Activated CD8-positive, alpha-beta memory T cell treated with anti-CD3 and anti-CD28 coated beads for 4 hours (primary cell): ENCODE results near the gene FAM169A.
"Not testable (repeated sequence)": the region's sequence is repeated elsewhere in the genome, so short reads cannot be mapped to it uniquely, and the experiment has no call there.

Experiments
- DNase-seq, 2 donors: peaks; one replicate each; pipeline ENCODE4 v3.0.0-alpha.2; 2020; ENCODE audit warnings: low read depth in 2 of 2

Gene FAM169A

DNA sequence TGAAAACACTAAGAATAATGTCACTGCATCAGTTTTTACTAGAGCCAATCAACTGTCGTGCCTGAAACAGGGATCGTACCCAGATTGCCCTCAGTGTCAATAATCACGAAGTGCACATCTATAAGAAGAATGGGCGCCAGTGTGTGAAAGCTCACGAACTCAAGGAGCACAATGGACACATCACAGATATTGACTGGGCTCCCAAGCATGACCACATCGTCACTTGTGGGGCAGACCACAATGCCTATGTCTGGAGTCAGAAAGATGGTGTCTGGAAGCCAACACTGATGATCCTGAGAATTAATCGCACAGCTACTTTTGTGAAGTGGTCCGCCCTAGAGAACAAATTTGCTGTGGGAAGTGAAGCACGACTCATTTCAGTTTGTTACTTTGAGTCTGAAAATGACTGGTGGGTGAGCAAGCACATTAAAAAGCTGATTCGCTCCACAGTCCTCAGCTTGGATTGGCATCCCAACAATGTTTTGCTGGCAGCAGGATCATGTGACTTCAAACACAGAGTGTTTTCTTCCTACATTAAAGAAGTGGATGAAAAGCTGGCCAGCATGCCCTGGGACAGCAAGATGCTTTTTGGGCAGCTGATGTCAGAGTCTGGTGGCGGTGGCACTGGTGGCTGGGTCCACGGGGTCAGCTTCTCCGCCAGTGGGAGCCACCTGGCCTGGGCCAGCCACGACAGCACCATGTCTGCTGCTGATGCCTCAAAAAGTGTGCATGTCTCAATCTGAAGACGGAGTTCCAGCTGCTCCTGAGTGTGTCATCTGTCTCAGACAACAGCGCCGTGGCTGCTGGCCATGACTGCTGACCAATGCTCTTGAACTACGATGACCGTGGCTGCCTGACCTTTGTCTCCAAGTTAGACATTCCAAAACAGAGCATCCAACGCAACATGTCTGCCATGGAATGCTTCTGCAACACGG lies 66.9 kb downstream of the FAM169A start:
- no peak for DNase-seq

DNA sequence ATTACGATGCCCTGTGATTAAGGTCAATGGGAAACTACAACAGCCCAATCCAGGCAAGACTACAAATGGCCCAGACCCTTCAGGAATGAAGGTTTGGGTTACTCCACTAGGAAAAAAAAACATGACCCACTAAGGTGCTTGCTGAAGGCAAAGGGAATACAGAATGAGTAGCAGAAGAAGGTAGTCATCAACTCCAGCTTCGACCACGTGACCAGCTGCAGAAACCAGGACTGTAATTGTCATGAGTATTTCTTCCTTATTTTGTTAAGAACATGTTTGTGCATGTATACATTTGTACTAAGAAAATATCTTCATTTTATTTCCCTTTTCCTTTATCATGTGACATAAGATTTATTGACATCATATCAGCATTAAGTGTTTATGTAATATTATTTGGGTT lies 74.5 kb downstream of the FAM169A start:
- DNase-seq, result not testable (repeated sequence)

GRCh38 chr5:74787424-74787823 lies 78.8 kb downstream of the FAM169A start:
- DNase-seq, result no peak

- no peak for DNase-seq
These were observed 79.3 kb downstream of the FAM169A start for GRCh38 chr5:74786851-74787250.

GRCh38 chr5:74778609-74779008 lies 87.6 kb downstream of the FAM169A start:
- no peak for DNase-seq

- no peak for DNase-seq
These were observed 93.8 kb downstream of the FAM169A start for GRCh38 chr5:74772359-74772758.

- DNase-seq, result no peak
These were observed 98.6 kb downstream of the FAM169A start for GRCh38 chr5:74767579-74767913.

- DNase-seq, result peak; percentile 86
These were observed 99.2 kb downstream of the FAM169A start, which contains the start of the genes GFM2 and NSA2 for GRCh38 chr5:74766849-74767578. GFM2 (minus strand) TSS chr5:74767117; CDS start chr5:74763742, 3,375 bp downstream. NSA2 (plus strand) TSS chr5:74767249; CDS start chr5:74767361, 112 bp downstream.

DNA sequence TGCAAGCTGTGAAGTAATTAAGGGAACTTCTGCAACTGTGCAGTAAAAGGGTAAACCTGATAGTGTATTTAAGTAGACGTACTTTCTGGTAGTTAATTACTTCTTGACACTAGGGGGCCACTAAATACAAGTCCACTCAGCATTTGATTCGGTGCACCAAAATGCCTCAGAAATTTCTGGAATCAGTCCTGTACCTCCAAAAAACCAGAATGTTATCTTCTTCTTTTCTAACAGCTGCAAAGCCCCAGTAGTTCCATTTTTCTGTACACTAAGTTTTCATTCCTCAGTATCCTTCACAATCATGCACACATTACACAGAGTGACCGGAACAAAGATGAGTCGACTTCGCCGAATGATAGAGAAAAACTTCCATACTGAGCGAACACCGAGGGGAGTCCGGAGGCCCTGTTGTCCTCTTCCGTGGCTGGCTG lies 99.8 kb downstream of the FAM169A start:
- DNase-seq, result no peak

DNA sequence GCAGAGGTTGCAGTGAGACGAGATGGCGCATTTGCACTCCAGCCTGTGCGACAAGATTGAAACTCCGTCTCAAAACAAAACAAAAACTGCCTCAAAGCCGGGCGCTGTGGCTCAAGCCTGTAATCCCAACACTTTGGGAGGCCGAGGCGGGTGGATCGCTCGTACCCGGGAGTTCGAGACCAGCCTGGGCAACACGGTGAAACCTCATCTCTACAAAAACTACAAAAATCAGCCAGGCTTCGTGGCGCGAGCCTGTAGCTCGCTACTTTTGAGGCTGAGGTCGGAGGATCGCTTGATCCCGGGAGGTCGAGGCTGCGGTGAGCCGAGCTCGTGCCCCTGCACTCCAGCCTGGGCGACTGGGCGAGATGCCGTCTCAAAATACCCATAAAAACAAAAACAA lies 100.3 kb downstream of the FAM169A start:
- DNase-seq, result no peak

DNA sequence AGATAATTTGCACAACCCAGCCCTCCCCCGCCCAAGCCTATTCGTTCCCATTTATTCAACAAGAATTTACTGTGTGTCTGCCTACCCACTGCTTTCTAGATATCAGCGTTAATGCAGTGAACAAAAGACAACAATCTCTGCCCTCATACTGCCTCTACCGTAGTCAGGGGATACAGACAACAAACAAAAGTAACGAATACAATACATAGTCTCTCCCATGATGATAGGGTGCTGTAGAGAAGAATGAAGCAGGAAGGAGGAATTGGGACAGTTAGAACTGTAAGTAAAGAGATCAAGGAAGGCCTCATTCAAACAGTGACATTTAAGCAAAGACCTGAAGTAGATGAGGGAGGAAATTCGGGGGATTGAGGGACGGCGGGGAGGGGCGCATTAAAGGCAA lies 101.0 kb downstream of the FAM169A start:
- DNase-seq, result no peak

- DNase-seq, result no peak
These were observed 102.7 kb downstream of the FAM169A start for GRCh38 chr5:74763504-74763903.

- no peak for DNase-seq
These were observed 103.6 kb downstream of the FAM169A start for GRCh38 chr5:74762599-74762998.

GRCh38 chr5:74761241-74761640 lies 104.9 kb downstream of the FAM169A start:
- DNase-seq, result no peak

DNA sequence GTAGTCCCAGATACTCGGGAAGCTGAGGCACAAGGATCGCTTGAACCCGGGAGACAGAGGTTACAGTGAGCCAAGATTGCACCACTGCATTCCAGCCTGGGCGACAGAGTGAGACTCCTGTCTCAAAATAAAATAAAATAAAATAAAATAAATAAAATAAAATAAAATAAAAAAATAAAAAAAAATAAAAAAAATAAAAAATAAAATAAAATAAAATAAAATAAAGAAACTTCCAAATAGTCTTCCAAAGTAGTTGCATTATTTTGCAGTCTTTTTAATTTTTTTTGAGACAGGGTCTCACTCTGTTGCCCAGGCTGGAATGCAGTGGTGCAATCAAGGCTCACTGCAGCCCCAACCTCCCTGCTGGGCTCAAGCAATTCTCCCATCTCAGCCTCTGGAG lies 117.4 kb downstream of the FAM169A start:
- DNase-seq, result not testable (repeated sequence)

DNA sequence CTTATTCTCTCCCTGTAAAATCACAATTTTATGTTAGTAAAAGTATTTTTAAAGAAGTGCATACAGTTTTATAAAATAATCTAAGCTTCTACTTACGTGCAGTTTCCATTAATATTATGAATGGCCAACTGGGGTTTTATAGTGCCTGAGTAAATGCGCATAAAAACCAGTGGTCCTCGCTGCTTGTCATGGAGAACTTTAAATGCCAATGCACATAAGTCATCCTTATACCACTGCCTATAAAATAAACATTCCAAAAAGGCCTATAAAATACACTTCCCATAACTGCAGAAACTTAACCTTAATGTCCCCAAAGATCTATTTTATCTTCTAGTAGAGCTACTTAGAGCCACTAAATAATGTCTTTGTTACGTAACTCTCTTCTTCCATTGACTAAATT lies 127.8 kb downstream of the FAM169A start:
- no peak for DNase-seq

DNA sequence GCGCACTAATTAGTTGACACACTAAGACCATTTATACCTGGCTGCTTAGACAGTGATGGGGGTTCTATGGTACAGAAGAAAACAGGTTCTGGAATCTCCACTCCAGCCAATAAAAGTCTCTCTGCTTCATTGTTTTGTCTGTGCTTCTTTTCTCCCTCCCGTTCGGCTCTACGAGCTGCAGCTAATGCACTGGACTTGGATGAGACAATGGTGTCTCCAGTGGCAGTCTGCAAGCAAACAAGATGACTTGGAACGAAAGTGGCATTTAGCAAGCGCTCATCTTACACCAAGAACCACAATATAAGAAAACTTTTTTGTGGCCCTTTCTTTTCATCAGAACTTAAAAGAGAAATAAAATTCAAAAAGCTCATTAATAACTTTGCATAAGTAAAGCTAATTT lies 129.4 kb downstream of the FAM169A start:
- DNase-seq, result no peak
